ENCODE results near the gene DENND1A. TPM values are rescaled to one million over a fixed set of nuclear protein-coding genes. Genes with fewer than 3 reads are reported as not detected.

The DENND1A gene
- total and polyA plus RNA-seq, 2 of the 13 experiments (the other 11 are each of a cell fraction or from before 2014, with no cell fraction given): 14.8 to 30.1 TPM

- POLR2A ChIA-PET: interaction anchor here (0.9 kb wide), 1 partner anchor 27 kb away, joined by 3 read pairs; no protein-coding TSS in a partner anchor
- H3K36me3 ChIP-seq (replicated peaks in 1 of 2; ENCODE audit: control insufficient read depth in 1 of 2, insufficient read depth in 2 of 2, low read length in 2 of 2): no peaks in the 10 kb centered on the region
- H3K4me3 ChIP-seq (replicated peaks in 1 of 3; ENCODE audit: insufficient read depth in 1 of 3, low read depth in 2 of 3, low read length in 3 of 3): no peak overlapping the region
- H4K20me1 ChIP-seq (ENCODE audit: insufficient read depth, low read length): peaks cover 4% of the 10 kb centered on the region; the same call in 1 of the 2 replicates
- intact Hi-C loops (cut with micrococcal nuclease; ENCODE audit: unreplicated experiment): no loop called here
- no peak overlapping the region for H2AFZ ChIP-seq (ENCODE audit: low read length)
- in situ Hi-C loops (cut with HindIII; ENCODE audit: extremely low pct_ligation_motif_present, low pct_unique_long_range_greater_than_20kb): no loop called here
- FAIRE-seq (no peak), DNase-seq (ENCODE audit: low spot score) (no peak), ATAC-seq (no peak)
- no TSS peak for BruUV-seq (replicated peaks)
- H3K79me2 ChIP-seq (ENCODE audit: insufficient read depth, low read length): no peaks in the 10 kb centered on the region
- no peaks in the 10 kb centered on the region for H3K9me3 ChIP-seq (ENCODE audit: low read length)
- H3K27ac ChIP-seq (ENCODE audit: extremely low read length, insufficient read depth, low read length): no peak overlapping the region
- no peak overlapping the region for H3K4me2 ChIP-seq (ENCODE audit: low read depth, low read length)
- CTCF ChIA-PET (ENCODE audit: low intra/inter-chr PET ratio, low total read pairs): no interaction called here
- H3K4me1 ChIP-seq (ENCODE audit: insufficient read depth, low read length): no peaks in the 10 kb centered on the region
- H3K27me3 ChIP-seq (ENCODE audit: control insufficient read depth in 1 of 2, insufficient read depth in 2 of 2, low read length in 2 of 2): no peaks in the 10 kb centered on the region
- WGBS (ENCODE audit: low lambda C conversion rate): 96% methylated on average over 1 of the region's 1 CpG
- H3K9ac ChIP-seq (ENCODE audit: insufficient read depth, low read depth, low read length): no peak overlapping the region
- TF ChIP-seq, protein P1, sequence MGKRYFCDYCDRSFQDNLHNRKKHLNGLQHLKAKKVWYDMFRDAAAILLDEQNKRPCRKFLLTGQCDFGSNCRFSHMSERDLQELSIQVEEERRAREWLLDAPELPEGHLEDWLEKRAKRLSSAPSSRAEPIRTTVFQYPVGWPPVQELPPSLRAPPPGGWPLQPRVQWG (CRISPR knock-in tag; IDR thresholded peaks at IDR 0.05; ENCODE audit: borderline replicate concordance, low read depth): no peak
- TF ChIP-seq, protein P2, sequence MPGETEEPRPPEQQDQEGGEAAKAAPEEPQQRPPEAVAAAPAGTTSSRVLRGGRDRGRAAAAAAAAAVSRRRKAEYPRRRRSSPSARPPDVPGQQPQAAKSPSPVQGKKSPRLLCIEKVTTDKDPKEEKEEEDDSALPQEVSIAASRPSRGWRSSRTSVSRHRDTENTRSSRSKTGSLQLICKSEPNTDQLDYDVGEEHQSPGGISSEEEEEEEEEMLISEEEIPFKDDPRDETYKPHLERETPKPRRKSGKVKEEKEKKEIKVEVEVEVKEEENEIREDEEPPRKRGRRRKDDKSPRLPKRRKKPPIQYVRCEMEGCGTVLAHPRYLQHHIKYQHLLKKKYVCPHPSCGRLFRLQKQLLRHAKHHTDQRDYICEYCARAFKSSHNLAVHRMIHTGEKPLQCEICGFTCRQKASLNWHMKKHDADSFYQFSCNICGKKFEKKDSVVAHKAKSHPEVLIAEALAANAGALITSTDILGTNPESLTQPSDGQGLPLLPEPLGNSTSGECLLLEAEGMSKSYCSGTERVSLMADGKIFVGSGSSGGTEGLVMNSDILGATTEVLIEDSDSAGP (CRISPR knock-in tag; IDR thresholded peaks at IDR 0.05; ENCODE audit: borderline replicate concordance): no peak
- TF ChIP-seq FOXA3 (CRISPR knock-in tag; IDR thresholded peaks at IDR 0.05) (no peak), STAT5B (CRISPR knock-in tag; IDR thresholded peaks at IDR 0.05) (no peak), THAP11 (CRISPR knock-in tag; IDR thresholded peaks at IDR 0.05) (no peak), ZNF496 (CRISPR knock-in tag; IDR thresholded peaks at IDR 0.05; ENCODE audit: insufficient replicate concordance) (no peak), ATAD3A (CRISPR knock-in tag; IDR thresholded peaks at IDR 0.05) (no peak), REPIN1 (CRISPR knock-in tag; IDR thresholded peaks at IDR 0.05; ENCODE audit: borderline replicate concordance, low read depth) (no peak), DMTF1 (CRISPR knock-in tag; IDR thresholded peaks at IDR 0.05) (no peak), ARID3A (IDR thresholded peaks at IDR 0.05; ENCODE audit: low read depth, low read length) (no peak)
- TF ChIP-seq, protein P3, sequence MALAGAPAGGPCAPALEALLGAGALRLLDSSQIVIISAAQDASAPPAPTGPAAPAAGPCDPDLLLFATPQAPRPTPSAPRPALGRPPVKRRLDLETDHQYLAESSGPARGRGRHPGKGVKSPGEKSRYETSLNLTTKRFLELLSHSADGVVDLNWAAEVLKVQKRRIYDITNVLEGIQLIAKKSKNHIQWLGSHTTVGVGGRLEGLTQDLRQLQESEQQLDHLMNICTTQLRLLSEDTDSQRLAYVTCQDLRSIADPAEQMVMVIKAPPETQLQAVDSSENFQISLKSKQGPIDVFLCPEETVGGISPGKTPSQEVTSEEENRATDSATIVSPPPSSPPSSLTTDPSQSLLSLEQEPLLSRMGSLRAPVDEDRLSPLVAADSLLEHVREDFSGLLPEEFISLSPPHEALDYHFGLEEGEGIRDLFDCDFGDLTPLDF (CRISPR knock-in tag; IDR thresholded peaks at IDR 0.05): no peak
- TF ChIP-seq, protein P4, sequence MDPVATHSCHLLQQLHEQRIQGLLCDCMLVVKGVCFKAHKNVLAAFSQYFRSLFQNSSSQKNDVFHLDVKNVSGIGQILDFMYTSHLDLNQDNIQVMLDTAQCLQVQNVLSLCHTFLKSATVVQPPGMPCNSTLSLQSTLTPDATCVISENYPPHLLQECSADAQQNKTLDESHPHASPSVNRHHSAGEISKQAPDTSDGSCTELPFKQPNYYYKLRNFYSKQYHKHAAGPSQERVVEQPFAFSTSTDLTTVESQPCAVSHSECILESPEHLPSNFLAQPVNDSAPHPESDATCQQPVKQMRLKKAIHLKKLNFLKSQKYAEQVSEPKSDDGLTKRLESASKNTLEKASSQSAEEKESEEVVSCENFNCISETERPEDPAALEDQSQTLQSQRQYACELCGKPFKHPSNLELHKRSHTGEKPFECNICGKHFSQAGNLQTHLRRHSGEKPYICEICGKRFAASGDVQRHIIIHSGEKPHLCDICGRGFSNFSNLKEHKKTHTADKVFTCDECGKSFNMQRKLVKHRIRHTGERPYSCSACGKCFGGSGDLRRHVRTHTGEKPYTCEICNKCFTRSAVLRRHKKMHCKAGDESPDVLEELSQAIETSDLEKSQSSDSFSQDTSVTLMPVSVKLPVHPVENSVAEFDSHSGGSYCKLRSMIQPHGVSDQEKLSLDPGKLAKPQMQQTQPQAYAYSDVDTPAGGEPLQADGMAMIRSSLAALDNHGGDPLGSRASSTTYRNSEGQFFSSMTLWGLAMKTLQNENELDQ (CRISPR knock-in tag; IDR thresholded peaks at IDR 0.05; ENCODE audit: borderline replicate concordance): no peak
- TF ChIP-seq, protein P5, sequence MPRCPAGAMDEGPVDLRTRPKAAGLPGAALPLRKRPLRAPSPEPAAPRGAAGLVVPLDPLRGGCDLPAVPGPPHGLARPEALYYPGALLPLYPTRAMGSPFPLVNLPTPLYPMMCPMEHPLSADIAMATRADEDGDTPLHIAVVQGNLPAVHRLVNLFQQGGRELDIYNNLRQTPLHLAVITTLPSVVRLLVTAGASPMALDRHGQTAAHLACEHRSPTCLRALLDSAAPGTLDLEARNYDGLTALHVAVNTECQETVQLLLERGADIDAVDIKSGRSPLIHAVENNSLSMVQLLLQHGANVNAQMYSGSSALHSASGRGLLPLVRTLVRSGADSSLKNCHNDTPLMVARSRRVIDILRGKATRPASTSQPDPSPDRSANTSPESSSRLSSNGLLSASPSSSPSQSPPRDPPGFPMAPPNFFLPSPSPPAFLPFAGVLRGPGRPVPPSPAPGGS (CRISPR knock-in tag; IDR thresholded peaks at IDR 0.05): no peak
These were observed 214.7 kb downstream of the DENND1A start for GRCh38 chr9:123715258-123715657.
